Measurements from ENCODE around the gene CYP4Z1.

The CYP4Z1 gene

DNA sequence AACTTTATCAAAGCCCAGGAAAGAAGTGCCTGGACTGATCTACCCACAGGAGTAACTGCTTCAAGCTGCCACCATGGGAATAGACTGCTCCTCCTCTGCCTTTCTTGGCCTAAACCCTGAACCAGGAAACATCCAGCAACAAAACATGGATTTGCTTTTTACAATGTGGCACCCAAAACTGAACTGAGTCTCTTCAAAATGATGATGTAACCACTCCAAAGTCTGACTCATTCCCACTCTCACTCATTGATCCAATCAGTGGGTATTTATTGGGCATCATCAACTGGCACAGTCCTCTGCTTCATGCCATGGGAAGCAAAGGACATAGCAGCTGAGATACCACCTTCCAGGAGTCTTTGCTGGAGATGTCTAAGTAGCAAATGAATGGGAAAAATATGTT lies 93.7 kb downstream of the CYP4Z1 start:
- Histone ChIP-seq H3K79me2 (ENCODE audit: insufficient read depth, low read length) (no peaks in the 10 kb centered on the region), H3F3A (ENCODE audit: insufficient read depth) (no peaks in the 10 kb centered on the region), H3K4me3 (ENCODE audit: insufficient read depth, low read length, poor library complexity, severe bottlenecking) (no peak overlapping the region), H3K27me3 (ENCODE audit: low read length) (no peaks in the 10 kb centered on the region), H4K20me1 (ENCODE audit: low read depth, low read length) (no peaks in the 10 kb centered on the region), H3K9me3 (ENCODE audit: insufficient read depth, low read length) (no peaks in the 10 kb centered on the region), H3K4me2 (ENCODE audit: low read depth, low read length, poor library complexity, severe bottlenecking) (no peak overlapping the region), H3K9ac (ENCODE audit: low read length) (no peak overlapping the region), H3K27ac (ENCODE audit: low read depth, low read length) (no peak overlapping the region), H3K9me2 (replicated peaks; ENCODE audit: insufficient read depth, low read length) (no peaks in the 10 kb centered on the region), H2AFZ (ENCODE audit: low read depth, low read length, severe bottlenecking) (no peak overlapping the region), H3K36me3 (ENCODE audit: low read length) (no peaks in the 10 kb centered on the region)
- no peak for TF ChIP-seq EZH2phosphoT487 (conservative IDR thresholded peaks at IDR 0.05; ENCODE audit: low read length)
- TF ChIP-seq, protein P1, sequence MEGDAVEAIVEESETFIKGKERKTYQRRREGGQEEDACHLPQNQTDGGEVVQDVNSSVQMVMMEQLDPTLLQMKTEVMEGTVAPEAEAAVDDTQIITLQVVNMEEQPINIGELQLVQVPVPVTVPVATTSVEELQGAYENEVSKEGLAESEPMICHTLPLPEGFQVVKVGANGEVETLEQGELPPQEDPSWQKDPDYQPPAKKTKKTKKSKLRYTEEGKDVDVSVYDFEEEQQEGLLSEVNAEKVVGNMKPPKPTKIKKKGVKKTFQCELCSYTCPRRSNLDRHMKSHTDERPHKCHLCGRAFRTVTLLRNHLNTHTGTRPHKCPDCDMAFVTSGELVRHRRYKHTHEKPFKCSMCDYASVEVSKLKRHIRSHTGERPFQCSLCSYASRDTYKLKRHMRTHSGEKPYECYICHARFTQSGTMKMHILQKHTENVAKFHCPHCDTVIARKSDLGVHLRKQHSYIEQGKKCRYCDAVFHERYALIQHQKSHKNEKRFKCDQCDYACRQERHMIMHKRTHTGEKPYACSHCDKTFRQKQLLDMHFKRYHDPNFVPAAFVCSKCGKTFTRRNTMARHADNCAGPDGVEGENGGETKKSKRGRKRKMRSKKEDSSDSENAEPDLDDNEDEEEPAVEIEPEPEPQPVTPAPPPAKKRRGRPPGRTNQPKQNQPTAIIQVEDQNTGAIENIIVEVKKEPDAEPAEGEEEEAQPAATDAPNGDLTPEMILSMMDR (IDR thresholded peaks at IDR 0.05; ENCODE audit: insufficient read depth, low read length, poor library complexity, severe bottlenecking) = no peak

DNA sequence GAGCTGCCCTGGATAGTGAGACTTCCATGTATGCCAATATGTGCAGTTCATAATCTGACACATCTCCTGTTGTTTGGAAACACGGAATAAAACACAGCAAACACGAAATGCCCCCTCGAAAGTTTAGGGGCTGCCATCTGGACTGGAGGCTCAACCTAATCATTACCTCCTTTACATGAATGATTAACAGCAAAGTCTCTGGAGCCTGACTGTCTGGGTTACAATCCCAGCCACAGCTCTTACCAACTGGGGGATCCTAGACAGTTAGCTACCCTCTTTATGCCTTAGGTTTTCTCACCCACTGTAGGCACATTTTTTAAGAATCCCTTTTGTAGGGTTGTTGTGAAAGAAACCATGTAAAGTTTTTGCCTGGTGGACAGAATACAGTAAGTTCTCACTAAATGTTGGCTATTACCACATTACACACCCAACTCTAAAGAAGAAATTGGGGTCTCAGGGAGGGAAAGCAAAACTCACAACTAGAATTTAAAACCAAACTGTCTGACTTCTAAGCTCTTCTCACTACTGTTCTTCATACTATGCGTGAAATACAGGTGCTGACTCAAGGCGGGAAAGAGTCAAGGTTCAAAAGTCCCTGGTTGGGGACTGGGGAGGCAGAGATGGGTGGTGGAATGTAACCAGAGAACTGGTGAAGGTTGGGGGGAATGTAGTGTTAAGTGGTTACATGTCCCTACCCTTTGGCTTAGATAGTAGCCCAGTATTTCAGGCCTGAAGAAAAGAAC lies 94.4 kb downstream of the CYP4Z1 start:
- Histone ChIP-seq H3K4me2 (ENCODE audit: low read depth, low read length, poor library complexity, severe bottlenecking) (no peak overlapping the region), H3K9me2 (replicated peaks; ENCODE audit: insufficient read depth, low read length) (no peaks in the 10 kb centered on the region), H3K9me3 (ENCODE audit: insufficient read depth, low read length) (no peaks in the 10 kb centered on the region), H3F3A (ENCODE audit: insufficient read depth) (no peaks in the 10 kb centered on the region), H3K79me2 (ENCODE audit: insufficient read depth, low read length) (no peaks in the 10 kb centered on the region), H3K27ac (ENCODE audit: low read depth, low read length) (no peak overlapping the region), H3K9ac (ENCODE audit: low read length) (no peak overlapping the region), H2AFZ (ENCODE audit: low read depth, low read length, severe bottlenecking) (no peak overlapping the region), H4K20me1 (ENCODE audit: low read depth, low read length) (no peaks in the 10 kb centered on the region), H3K4me3 (ENCODE audit: insufficient read depth, low read length, poor library complexity, severe bottlenecking) (no peak overlapping the region), H3K36me3 (ENCODE audit: low read length) (no peaks in the 10 kb centered on the region), H3K27me3 (ENCODE audit: low read length) (no peaks in the 10 kb centered on the region)
- no peak for TF ChIP-seq EZH2phosphoT487 (conservative IDR thresholded peaks at IDR 0.05; ENCODE audit: low read length)
- TF ChIP-seq, protein P1 (IDR thresholded peaks at IDR 0.05; ENCODE audit: insufficient read depth, low read length, poor library complexity, severe bottlenecking) = no peak

DNA sequence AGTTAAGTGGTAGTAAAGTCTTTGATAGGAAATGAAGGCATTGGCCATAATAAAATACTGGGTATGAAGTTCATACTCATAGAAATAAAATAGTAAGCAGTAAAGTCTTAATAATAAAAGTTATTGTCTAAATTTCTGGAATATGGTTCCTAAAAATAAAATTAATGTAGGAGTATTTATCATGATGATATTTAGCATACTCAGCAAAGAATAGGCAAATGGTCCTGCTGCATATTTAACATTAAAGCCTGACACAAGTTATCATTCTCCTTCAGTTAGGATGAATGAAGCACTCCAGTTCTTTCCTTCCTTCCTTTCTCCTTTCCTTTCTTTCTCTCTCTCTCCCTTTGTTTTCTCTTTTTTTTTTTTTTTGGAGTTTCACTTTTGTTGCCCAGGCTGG lies 97.5 kb downstream of the CYP4Z1 start:
- no peak overlapping the region for H2AFZ ChIP-seq (ENCODE audit: low read depth, low read length, severe bottlenecking)
- H3K79me2 ChIP-seq (ENCODE audit: insufficient read depth, low read length) = no peaks in the 10 kb centered on the region
- no peaks in the 10 kb centered on the region for H3K9me2 ChIP-seq (replicated peaks; ENCODE audit: insufficient read depth, low read length)
- H3K36me3 ChIP-seq (ENCODE audit: low read length) = no peaks in the 10 kb centered on the region
- no peaks in the 10 kb centered on the region for H3F3A ChIP-seq (ENCODE audit: insufficient read depth)
- no peak overlapping the region for H3K27ac ChIP-seq (ENCODE audit: low read depth, low read length)
- no peaks in the 10 kb centered on the region for H3K27me3 ChIP-seq (ENCODE audit: low read length)
- no peak for TF ChIP-seq EZH2phosphoT487 (conservative IDR thresholded peaks at IDR 0.05; ENCODE audit: low read length)
- TF ChIP-seq, protein P1 (IDR thresholded peaks at IDR 0.05; ENCODE audit: insufficient read depth, low read length, poor library complexity, severe bottlenecking) = no peak
- no peak overlapping the region for H3K4me2 ChIP-seq (ENCODE audit: low read depth, low read length, poor library complexity, severe bottlenecking)
- H3K9me3 ChIP-seq (ENCODE audit: insufficient read depth, low read length) = no peaks in the 10 kb centered on the region
- no peak overlapping the region for H3K9ac ChIP-seq (ENCODE audit: low read length)
- H4K20me1 ChIP-seq (ENCODE audit: low read depth, low read length) = no peaks in the 10 kb centered on the region
- no peak overlapping the region for H3K4me3 ChIP-seq (ENCODE audit: insufficient read depth, low read length, poor library complexity, severe bottlenecking)

Measured in SU-DHL-6 (cell line).